Effector memory CD8-positive, alpha-beta T cell (primary cell): ENCODE results near the gene HMGCL.
"Not testable (repeated sequence)": the region's sequence is repeated elsewhere in the genome, so short reads cannot be mapped to it uniquely, and the experiment has no call there.

Experiments used
- ATAC-seq: fragments of 150-1000 bp; cut with Tn5 transposase; replicated peaks from 2 replicates; pipeline ENCODE4 v1.10.0; 2021; ENCODE audit warnings: mild to moderate bottlenecking, moderate library complexity
- DNase-seq, 3 experiments: peaks; one replicate each; pipeline ENCODE4 v3.0.0; 2021
- H3K27ac Mint-ChIP-seq, 2 donors: one replicate each; pipeline ENCODE4 v1.8.0; 2022; ENCODE audit warnings: mild to moderate bottlenecking in 2 of 2, mixed read lengths in 2 of 2, moderate library complexity in 2 of 2
- H3K27me3 Mint-ChIP-seq, 2 donors: one replicate each; pipeline ENCODE4 v1.8.0; 2022; ENCODE audit warnings: mixed read lengths in 2 of 2
- H3K36me3 Mint-ChIP-seq: one replicate; pipeline ENCODE4 v1.8.0; 2022; ENCODE audit warnings: mild to moderate bottlenecking, moderate library complexity, mixed read lengths; ENCODE audit not compliant: insufficient read depth
- H3K4me1 Mint-ChIP-seq, 2 donors: one replicate each; pipeline ENCODE4 v1.8.0; 2022; ENCODE audit warnings: low read depth in 2 of 2, mixed read lengths in 2 of 2
- H3K4me3 Mint-ChIP-seq, 2 donors: one replicate each; pipeline ENCODE4 v1.8.0; 2022; ENCODE audit warnings: mild to moderate bottlenecking in 2 of 2, mixed read lengths in 2 of 2, moderate library complexity in 2 of 2
- H3K9me3 Mint-ChIP-seq, 2 donors: one replicate each; pipeline ENCODE4 v1.8.0; 2022; ENCODE audit warnings: mixed read lengths in 2 of 2

HMGCL gene

DNA sequence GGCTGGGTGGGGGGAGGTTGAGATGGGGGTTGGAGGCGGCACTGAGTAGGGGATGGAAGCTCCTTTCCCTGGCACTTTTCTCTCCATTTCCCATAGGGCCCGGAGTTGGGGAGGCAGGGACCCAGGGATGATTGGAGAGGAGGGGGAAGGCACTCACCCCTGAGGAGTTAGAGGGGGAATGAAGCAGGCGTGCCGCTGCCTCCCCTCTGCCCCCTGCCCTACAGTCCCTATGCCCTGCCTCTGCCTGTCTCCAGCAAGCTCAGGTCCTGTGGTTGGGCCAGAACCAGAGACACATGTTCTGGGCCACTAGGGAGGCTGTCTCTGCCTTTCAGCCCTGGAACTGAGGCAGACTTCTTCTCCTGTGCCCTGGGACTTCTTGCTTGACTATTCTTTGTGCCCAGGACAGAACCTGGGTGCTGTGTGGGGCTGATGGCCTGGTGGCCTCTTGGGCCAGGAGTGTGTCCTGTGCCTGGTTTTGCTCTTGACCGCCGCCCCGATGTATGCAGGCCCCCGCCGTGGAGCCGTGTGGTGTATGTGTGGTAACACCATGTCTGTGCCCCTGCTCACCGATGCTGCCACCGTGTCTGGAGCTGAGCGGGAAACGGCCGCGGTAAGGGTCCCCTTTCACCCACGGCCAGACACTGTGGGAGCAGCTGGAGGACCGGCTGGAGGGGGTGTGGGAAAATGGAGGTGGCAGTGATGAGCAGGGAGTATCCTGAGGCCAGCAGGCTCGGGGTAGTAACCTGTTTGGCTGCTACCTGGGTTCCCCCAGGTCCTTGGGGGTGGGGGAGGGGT is 32.9 kb downstream of the HMGCL start:
- peaks cover 50% of the 10 kb centered on the region for H3K36me3 Mint-ChIP-seq
- DNase-seq = no peak
- no peaks in the 10 kb centered on the region for H3K9me3 Mint-ChIP-seq
- H3K4me3 Mint-ChIP-seq = peak overlapping the region; percentile 94 to 99
- no peak for ATAC-seq
- peak overlapping the region; percentile 97 to 99 for H3K27ac Mint-ChIP-seq
- no peaks in the 10 kb centered on the region for H3K27me3 Mint-ChIP-seq
- H3K4me1 Mint-ChIP-seq = peaks cover 24 to 27% of the 10 kb centered on the region in 2 donors

DNA sequence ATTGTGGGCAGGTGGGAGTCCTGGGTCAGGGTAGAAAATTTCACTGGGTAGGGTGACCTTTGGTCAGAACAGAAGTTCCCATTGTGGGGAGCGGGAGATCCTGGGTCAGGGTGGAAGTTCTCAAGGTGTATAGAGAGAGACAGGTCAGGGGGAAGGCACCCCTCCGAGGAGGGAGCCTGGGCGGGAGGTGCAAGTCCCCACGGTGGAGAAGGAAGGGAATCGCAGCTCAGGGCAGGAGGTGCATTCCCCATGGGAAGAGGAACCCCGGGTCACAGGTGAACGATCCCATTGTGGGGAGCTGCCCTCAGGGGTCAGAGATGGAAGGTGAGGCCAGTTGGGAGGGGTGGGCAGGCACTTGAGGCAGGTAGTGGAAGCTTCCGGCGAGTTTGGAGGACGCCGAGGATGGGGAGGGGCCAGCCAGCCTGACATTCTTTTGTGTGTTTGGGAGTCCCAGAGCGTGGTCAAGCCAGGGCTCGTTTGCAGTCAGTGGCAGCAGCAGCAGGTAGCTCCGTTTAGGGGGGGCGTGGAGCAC is 33.6 kb downstream of the HMGCL start:
- Mint-ChIP-seq H3K27me3 (no peaks in the 10 kb centered on the region), H3K36me3 (peaks cover 58% of the 10 kb centered on the region), H3K4me3 (peak overlapping the region; percentile 94 to 99), H3K9me3 (no peaks in the 10 kb centered on the region), H3K27ac (peak overlapping the region; percentile 97 to 99), H3K4me1 (peaks cover 24 to 27% of the 10 kb centered on the region in 2 donors)
- ATAC-seq (peak; percentile 37), DNase-seq (peak in 1 of 3 experiments; percentile 29)

DNA sequence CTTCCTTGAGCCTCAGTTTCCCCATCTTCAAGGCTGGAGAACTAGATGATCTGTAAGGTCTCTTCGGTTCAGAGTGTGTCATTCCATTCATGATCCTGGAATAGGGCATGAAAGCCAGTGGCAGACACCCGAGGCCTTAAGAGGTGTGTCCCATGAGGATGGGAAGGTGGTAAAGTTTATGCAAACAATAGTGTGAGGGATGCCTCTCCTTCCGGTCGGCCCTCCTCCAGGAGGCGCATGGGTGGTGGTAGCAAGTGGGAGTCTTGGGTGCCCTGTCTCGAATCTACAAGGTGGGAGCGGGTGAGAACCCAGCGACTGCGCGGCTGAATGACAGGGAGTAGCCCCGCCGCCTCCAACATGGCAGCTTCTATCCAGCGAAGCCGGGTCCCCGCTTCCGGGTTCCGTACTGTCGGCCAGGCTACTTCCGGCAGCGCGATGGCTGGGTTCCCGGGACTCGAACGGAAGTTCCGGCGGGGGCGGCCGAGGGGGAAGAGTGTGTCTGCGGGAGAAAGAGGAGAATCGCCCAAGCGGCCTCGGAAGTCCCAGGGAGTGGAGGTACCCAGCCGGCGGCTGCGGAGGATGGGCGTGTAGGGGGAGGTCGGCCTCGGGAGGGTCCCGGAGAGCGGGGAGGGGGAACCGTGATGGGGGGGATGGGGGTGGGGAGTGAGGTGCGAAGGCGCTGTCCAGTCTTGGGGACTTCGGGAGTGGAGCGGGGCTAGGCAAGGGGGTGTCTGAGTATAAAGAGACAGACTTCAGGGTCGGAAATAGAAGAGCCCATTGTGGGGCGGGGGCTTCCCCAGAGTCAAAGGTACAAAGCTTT is 34.3 kb downstream of the HMGCL start, which contains the start of gene LYPLA2:
Gene LYPLA2, plus strand, starts transcription at position 450 of the 820 bp plus-strand sequence. CDS start 1,538 bp downstream, outside the sequence.
- Mint-ChIP-seq H3K4me3 (peak within 1 kb of the TSS; percentile 94 to 99), H3K27me3 (no peaks in the 10 kb centered on the region), H3K27ac (peak within 1 kb of the TSS; percentile 97 to 99), H3K36me3 (peaks cover 62% of the 10 kb centered on the region), H3K9me3 (no peaks in the 10 kb centered on the region), H3K4me1 (peaks cover 24 to 27% of the 10 kb centered on the region in 2 donors)
- DNase-seq (peak; percentile 75 to 77 (median 76)), ATAC-seq (peak; percentile 90)

DNA sequence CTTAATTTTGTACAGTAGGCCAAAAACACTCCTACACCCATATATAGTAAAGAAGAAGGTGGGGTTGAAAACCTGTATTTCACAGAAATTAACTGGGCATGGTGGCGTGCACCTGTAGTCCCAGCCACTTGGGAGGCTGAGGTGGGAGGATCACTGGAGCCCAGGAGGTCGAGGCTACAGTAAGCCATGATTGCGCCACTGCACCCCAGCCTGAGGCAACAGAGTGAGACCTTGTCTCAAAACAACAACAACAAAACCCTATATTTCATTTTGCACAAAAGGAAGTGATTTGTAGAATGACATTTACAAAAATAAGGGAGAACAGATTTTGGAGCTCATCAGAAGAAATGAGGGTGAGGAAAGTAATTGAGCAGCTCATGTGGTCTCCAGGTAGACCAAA is 36.5 kb downstream of the HMGCL start:
- H3K9me3 Mint-ChIP-seq = no peaks in the 10 kb centered on the region
- H3K27me3 Mint-ChIP-seq = no peaks in the 10 kb centered on the region
- DNase-seq (no peak), ATAC-seq (no peak)
- H3K27ac Mint-ChIP-seq = peak overlapping the region; percentile 25 to 97
- peaks cover 29 to 32% of the 10 kb centered on the region in 2 donors for H3K4me1 Mint-ChIP-seq
- peaks cover 69% of the 10 kb centered on the region for H3K36me3 Mint-ChIP-seq
- H3K4me3 Mint-ChIP-seq = peak overlapping the region in 1 of 2 donors; percentile 29

DNA sequence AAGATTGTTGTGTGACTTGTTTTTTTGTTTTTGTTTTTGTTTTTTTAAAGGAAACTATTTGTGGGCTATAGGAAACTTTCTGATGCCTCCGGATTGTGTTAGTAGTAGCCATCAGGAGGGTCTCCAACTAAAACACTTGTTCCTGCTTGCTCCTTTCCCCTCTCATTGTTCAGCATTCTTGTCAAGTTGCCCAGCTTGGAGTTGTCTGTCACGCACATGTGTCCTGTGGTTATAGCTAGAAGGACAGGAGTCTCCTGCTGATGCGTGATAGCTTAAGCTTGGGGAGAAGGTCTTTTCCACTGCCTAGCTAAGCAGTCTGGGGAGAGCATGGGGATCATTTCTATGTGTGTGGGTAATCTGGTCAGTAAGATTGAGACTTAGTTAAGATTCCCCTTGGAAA is 37.5 kb downstream of the HMGCL start:
- Mint-ChIP-seq H3K36me3 (peaks cover 71% of the 10 kb centered on the region), H3K4me1 (peaks cover 25 to 32% of the 10 kb centered on the region in 2 donors), H3K27ac (no peak overlapping the region), H3K4me3 (no peak overlapping the region), H3K9me3 (no peaks in the 10 kb centered on the region), H3K27me3 (no peaks in the 10 kb centered on the region)
- ATAC-seq (no peak), DNase-seq (no peak)

DNA sequence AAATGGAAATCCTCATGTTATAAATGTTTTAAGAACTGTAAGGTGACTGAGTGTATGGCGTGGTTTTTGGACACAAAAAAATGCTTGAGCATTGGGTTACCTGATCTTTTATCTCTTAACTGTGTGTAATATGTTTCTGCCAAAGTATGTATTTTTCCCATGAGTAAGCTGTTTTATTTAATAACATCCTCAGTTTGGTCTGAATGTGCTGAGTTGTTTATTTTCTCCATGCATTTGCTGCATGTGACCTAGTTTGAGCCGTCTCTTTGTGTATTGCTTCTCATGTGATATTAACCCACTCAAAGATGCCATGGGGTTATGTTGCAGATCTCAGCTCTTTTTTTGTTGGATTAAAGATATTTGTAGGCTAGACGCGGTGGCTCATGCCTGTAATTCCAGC is 40.4 kb downstream of the HMGCL start:
- ATAC-seq (no peak), DNase-seq (no peak)
- Mint-ChIP-seq H3K4me1 (peaks cover 9 to 13% of the 10 kb centered on the region in 2 donors), H3K4me3 (no peak overlapping the region), H3K27ac (no peak overlapping the region), H3K9me3 (no peaks in the 10 kb centered on the region), H3K36me3 (peaks cover 82% of the 10 kb centered on the region), H3K27me3 (no peaks in the 10 kb centered on the region)

DNA sequence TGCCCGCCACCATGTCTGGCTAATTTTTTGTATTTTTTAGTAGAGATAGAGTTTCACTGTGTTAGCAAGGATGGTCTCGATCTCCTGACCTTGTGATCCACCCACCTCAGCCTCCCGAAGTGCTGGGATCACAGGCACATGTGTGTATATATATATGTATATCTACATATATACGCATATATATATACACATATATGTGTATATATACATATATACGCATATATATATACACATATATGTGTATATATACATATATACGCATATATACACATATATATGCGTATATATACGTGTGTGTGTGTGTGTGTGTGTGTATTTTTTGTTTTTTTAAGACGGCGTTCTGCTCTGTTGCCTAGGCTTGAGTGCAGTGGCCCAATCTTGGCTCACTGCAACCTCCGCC is 42.1 kb downstream of the HMGCL start:
- H3K27me3 Mint-ChIP-seq, DNase-seq, H3K27ac Mint-ChIP-seq, H3K9me3 Mint-ChIP-seq, ATAC-seq, H3K4me3 Mint-ChIP-seq: not testable (repeated sequence)
- H3K36me3 Mint-ChIP-seq = peaks cover 79% of the 10 kb centered on the region
- peaks cover 14 to 22% of the 10 kb centered on the region in 2 donors for H3K4me1 Mint-ChIP-seq

DNA sequence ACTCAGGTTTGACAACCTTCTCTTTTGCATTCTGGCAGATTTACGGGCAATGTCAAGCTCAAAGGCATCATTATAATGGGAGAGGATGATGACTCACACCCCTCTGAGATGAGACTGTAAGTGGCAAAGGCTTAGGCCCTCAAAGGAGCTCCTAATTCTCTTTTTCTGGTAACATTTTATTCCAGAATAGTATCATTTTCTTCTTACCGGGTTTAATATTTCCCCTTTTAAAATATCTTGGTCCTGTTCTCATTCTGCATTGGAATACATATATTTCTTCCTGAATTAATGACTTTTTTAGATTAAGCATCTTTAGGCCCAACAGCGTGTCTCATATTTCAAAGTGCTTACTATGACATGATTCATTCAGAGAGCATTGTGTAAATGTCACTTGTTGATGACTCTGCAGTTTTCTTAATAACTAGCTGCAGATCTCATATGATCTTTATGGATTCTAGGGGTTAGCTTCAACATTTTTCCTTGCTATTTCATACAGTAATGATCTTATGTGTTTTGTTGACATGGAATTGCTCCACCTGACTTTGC is 45.3 kb downstream of the HMGCL start:
- H3K4me3 Mint-ChIP-seq = peak overlapping the region; percentile 84 to 86
- ATAC-seq (no peak), DNase-seq (no peak)
- peaks cover 14 to 31% of the 10 kb centered on the region in 2 donors for H3K4me1 Mint-ChIP-seq
- H3K27me3 Mint-ChIP-seq = no peaks in the 10 kb centered on the region
- H3K27ac Mint-ChIP-seq = peak overlapping the region in 1 of 2 donors; percentile 94
- peaks cover 49% of the 10 kb centered on the region for H3K36me3 Mint-ChIP-seq
- H3K9me3 Mint-ChIP-seq = no peaks in the 10 kb centered on the region

DNA sequence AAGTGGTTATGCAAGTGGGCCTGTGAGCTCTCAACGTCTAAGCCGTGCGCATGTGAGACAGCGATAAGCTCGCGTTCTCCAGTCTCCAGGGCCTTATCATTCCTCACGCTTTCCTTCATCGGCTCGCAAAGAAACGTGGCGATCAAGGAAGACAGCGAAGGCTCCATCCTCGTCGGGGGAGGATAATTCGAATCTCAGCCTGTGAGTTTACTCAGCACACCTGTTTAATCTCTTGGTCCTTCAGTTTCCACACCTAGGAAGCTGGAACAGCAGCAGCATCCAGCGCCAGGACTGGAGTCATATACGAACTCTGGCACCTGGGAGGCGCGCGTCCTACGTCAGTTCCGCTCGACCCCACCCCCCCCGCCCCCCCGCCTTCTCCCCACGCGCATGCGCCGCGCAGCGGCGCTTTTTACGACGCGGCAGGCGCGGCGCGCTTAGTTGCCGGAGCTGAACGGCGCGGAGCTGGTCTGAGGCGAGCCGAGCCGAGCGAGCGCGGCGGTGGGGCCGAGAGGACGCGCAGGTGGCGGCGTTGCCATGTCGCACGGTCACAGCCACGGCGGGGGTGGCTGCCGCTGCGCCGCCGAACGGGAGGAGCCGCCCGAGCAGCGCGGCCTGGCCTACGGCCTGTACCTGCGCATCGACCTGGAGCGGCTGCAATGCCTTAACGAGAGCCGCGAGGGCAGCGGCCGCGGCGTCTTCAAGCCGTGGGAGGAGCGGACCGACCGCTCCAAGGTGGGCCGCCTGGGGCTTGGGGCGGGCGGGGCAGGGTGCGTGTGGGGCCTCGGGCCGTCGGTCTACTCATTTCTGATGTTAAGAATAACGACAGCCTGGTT is 47.0 kb downstream of the HMGCL start, which contains the start of gene PITHD1:
Gene PITHD1, plus strand, starts transcription at position 440 of the 836 bp plus-strand sequence. Its CDS starts 98 bp downstream, at position 538.
- H3K4me1 Mint-ChIP-seq = peaks cover 13 to 25% of the 10 kb centered on the region in 2 donors
- peaks cover 34% of the 10 kb centered on the region for H3K36me3 Mint-ChIP-seq
- ATAC-seq (peak; percentile 85), DNase-seq (peak; percentile 69 to 77 (median 73))
- H3K4me3 Mint-ChIP-seq = peak within 1 kb of the TSS; percentile 84 to 86
- H3K27me3 Mint-ChIP-seq = no peaks in the 10 kb centered on the region
- H3K27ac Mint-ChIP-seq = peak within 1 kb of the TSS; percentile 92 to 94
- no peaks in the 10 kb centered on the region for H3K9me3 Mint-ChIP-seq

DNA sequence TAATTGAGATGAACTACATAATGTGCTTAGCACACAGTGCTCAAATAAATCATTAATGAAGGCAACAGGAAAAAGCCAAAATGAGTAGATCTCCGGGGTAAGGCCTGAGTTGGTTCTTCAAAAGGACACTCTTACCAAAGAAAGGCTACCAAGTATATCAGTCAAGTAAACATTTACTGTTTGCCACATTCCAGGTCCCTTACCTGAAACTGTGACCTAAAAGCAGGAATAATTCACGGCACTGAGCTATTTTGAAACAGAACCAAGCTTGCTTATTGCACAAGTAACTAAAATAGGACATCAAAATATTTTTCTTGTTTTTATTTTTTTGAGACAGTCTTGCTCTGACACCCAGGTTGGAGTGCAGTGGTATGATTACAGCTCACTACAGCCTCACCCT is 49.0 kb downstream of the HMGCL start:
- peak overlapping the region in 1 of 2 donors; percentile 21 for H3K4me3 Mint-ChIP-seq
- H3K27ac Mint-ChIP-seq = peak overlapping the region in 1 of 2 donors; percentile 15
- no peak for DNase-seq
- H3K36me3 Mint-ChIP-seq = peaks cover 16% of the 10 kb centered on the region
- H3K9me3 Mint-ChIP-seq = no peaks in the 10 kb centered on the region
- peaks cover 11 to 28% of the 10 kb centered on the region in 2 donors for H3K4me1 Mint-ChIP-seq
- no peak for ATAC-seq
- no peaks in the 10 kb centered on the region for H3K27me3 Mint-ChIP-seq

DNA sequence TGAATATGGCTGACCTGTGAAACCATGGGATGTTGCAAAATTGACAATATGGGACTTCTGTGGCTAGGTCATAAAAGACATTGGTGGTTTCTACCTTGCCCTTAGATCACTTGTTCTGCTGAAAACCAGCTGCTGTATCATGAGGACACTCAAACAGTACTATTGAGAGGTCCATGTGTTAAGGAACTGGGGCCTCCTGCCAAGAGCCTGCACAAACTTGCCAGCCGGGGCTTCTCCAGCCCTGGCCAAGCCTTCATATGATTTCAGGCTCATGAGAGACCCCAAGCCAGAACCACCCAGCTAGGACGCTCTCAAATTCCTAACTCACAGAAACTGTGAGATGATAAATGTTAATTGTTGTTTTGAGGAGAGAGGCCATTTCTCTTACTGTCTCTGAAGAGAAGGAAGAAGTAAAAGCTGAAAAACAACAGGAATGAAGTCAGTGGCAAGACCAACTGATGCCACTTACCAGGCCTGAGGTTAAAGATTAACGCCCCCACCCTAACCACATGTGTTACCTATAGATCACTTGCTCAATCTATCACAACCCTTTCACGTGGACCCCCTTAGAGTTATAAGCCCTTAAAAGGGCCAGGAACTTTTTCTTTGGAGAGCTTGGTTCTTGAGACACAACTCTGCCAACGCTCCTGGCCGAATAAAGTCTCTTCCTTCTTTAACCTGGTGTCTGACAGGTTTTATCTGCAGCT is 50.9 kb downstream of the HMGCL start:
- Mint-ChIP-seq H3K36me3 (peaks cover 10% of the 10 kb centered on the region), H3K27me3 (no peaks in the 10 kb centered on the region), H3K27ac (no peak overlapping the region), H3K4me3 (no peak overlapping the region), H3K9me3 (no peaks in the 10 kb centered on the region), H3K4me1 (peaks cover 3 to 18% of the 10 kb centered on the region in 2 donors)
- DNase-seq (no peak), ATAC-seq (no peak)

DNA sequence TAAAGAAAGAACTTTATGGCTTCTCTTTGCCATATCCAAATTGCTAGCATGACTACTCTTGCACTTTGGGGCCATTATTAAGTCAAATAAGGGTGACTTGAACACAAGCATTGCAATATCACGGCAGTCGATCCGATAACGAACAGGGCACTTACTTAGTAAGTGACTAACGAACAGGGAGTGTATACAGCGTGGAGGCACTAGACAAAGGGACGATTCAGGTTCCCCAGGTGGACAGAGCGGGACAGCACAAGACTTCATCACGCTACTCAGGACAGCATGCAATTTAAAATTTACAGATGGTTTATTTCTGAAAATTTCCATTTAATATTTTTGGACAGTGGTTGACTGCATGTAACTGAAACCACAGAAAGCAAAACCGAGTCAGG is 52.4 kb downstream of the HMGCL start:
- DNase-seq (no peak), ATAC-seq (no peak)
- no peak overlapping the region for H3K27ac Mint-ChIP-seq
- no peaks in the 10 kb centered on the region for H3K27me3 Mint-ChIP-seq
- H3K9me3 Mint-ChIP-seq = no peaks in the 10 kb centered on the region
- no peak overlapping the region for H3K4me3 Mint-ChIP-seq
- H3K4me1 Mint-ChIP-seq = peaks cover 0 to 12% of the 10 kb centered on the region in 2 donors
- peaks cover 11% of the 10 kb centered on the region for H3K36me3 Mint-ChIP-seq
